ENCODE results near the gene IPO8.

- TF ChIP-seq POLR2AphosphoS5 (IDR thresholded peaks at IDR 0.05; ENCODE audit: low read depth, low read length) (no peak), POLR2A (IDR thresholded peaks at IDR 0.05; ENCODE audit: low read depth, low read length) (no peak), TAF1 (IDR thresholded peaks at IDR 0.05; ENCODE audit: borderline replicate concordance, low read depth, low read length) (no peak)
Measured at GRCh38 chr12:30585877-30586276, 109.8 kb downstream of the IPO8 start.
